GM18526 (cell line): ENCODE measurements around the gene TRIM29.

Experiments used
- POLR2A ChIP-seq: IDR thresholded peaks from 3 replicates; pipeline ENCODE4 v1.6.1; 2011; ENCODE audit not compliant: insufficient read length; ENCODE audit errors: extremely low read depth

Gene TRIM29

DNA sequence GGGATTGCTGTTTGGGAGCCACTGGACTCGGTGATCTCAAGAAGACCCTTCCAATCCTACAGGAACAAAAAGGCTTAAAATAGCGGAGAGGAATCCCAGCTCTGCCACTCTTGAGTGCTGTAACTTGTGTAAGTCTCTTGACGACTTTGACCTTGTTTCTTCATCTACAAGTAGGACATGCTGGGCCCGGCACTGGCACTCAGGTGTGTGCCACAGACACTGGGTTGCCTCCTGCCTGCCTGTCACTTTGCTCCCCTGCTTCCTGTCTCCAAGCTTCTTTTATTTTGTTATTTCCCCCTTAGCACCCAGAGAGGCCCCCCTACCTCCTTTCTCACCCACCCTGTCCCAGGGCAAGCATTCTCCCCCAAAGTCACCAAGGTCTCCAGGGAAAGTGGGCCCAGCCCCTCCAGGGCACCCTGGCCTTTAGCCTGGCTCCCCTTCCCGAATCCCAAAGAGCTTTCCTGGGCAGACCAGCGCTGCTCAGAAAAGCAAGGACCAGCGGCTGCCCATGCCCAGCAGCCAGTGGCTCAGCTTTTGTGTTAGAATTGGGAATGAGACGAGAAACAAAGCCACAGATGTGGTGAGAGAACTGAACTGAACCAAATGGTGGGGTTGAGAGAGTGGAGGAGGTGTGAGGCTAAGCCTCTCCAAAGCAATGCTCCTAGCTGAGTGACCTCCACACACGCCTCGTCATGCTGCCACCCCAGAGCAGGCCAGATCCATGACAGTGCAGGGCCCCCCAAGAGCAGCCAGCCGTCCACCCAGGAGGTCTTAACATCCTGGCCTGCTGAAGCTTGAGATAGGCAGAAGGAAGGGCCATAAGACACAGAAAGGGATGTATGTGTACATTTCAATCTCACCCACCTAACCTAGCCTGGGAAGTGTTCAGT is 4.5 kb downstream of the TRIM29 start:
- TF ChIP-seq POLR2A = no peak

DNA sequence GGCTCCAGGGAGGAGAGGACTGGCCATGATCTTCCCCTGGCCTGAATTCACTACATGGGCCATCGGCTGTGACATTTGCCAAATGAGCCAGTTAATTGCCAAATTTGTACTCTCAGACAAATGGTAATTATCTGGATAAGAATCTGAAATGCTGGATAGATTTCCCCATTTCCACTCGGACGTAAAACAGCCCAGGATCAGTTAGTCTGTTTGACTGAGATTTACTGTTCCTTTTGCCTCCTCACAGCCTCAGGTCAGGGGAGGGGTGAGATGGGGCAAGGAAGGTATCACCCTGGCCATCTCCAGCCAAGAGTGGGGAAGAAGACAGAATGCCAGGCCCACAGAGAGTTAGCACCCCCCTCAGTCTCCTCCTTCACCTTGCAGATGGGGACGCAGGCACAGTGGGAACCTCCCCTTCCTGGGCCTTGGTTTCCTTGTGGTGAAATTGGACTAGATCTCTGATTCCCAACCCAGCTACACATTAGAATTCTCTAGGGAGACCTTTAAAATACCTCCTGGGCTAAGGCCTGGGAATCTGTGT is 5.2 kb downstream of the TRIM29 start:
- no peak for TF ChIP-seq POLR2A

DNA sequence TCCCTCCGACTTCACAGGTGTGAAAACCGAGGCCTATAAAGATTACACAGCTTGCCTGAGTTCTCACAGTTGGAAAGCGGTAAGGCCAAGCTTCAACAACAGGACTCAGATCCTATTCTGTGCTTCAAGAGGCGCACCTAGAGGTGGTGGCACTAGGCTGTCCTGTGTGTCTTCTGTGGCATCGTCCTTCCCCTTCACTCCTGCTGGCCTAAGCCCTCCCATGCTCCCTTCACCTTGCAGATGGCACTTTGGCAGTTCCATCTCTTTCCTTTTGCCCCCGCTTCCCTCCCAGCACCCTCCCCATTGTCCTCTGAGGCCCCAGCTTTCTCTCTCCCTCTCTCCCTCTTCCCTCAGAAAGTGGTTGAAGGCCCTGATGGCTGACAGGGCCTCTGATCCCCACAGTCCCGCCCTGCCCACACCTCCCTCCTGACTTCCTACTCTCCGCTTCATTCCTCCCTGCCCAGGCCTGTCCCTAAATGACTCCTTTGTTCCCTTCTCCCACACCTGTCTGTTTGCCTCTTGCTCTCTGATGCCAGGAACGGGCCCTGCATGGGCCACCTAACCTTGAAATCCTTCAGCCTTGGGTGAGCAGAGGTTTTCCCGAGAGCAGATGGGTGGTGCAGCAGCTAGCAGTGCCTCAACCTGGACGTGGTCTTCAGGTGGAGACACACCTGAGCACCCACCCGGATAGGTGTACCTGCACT is 5.8 kb downstream of the TRIM29 start:
- no peak for TF ChIP-seq POLR2A

DNA sequence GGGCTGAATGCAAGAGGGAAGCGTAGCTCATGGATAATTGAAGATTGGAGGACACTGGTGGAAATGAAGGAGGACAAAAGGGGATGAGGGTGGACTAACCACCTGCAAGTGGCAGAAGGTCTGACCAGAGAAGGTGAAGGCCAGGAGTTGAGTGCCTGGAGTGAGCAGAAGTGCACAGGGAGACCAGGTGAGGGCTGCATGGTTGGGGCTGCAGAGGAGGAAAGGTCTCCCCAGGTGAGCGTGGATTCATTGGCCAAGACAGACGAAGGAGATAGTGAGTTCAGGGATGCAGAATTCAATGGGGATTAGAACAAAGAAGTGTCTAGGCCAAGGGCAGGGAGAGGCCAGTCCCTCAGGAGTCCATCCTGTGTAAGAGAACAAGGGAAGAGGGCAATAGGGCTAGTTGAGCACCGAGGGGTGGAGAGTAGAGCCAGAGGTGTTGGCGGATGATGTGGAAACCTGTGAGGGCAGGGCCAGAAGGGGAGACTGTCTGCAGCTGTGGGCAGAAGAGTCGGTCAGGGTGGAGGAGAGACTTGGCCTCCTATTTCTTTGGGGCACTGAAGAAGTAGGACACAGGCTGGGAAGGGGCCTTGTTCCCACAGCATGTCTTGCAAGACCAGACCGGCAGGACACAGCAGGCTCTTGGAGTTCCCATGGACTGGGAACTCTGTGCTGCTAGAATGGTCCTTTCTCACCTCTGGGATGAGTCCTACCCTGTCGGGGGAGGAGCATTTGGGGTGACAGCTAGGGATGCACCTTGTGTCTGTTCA is 6.7 kb downstream of the TRIM29 start:
- TF ChIP-seq POLR2A = no peak

DNA sequence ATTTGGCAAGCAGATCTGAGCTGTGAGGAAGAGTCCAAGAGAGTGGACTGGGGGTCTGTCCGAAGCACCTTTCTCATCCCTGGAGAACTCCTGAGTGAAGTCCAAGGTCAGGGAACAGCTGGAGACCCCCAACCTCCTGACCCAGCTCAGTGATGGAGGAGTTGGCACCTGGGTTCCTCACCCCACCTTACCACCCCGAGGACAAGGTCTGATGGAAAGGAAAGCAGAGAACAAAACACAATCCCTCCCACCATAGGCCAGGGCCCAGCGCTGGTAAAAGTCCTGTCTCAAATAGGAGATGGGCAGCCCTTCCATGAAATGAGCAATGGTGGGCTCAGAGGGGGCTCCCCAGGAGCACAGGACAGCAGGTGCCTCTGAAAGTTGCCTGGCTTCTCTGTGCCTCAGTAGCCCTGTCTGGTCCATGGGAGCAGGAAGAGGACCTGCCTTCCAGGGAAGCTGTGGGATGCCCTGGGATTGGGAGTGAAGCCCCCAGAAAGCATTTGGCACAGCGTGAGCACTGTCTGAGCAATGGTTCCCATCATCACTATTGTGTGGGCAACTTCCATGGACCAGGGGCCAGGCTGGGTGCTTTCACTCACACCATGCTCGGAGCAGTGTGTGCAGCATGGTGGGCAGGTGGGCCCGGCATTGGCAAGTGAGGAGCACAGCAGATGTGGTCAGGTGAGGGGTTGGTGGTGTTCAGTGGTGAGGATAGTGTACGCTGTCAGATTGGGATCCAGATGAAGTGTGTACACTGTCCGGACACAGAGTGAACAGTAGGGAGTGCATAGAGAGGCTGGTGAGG is 7.5 kb downstream of the TRIM29 start:
- no peak for TF ChIP-seq POLR2A

DNA sequence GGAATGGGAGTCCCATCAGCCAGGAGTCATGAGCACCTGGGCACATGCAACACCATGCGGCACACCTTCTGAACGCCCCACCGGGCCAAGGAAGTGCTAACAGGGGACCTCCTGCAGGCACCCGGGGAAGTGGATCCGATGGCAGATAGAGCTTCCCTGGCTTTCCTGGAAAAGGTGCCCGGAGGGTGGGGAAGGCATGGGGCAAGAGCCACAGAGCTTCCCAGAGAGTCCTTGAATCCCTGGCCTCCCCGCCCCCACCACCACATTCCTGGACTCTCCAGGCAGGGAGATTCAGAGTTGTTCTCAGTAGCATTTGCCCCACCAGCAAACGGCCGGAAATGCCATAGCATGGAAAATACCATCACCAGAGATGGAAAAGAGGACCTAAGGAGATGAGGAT is 8.3 kb downstream of the TRIM29 start:
- TF ChIP-seq POLR2A = no peak

DNA sequence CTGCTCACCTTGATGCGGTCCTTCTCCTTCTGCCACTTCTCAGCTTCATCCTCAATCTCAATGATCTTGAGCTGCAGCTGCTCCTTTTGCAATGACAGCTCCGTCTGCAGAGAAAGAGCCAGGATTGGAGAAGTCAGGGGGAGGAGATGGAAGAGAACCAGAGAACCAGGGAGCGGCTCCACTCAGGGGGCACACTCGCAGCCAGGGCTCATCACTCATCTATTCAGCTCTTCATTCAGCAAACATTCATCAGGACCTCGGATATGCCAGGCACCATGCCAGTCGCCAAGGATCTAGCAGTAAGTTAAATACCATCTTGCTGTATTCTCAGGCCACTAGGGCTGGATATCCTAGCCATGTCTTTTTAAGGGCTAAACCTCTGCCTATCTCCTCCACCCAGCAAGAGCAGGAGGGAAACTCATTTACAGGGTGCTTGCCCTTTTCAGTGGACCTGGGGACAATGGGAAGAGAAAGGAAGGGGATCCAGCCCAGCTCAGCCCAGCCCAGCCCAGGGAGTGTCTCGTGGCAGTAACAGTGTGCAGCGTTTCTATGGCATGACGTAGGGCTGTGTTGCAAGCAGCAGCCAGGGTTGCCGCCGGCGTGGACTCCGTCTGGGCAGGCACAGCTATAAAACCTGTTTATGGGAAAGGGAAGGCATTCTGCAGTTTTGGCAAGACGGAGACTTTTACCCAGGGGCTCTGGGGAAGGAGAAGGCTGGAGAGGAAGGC is 9.4 kb downstream of the TRIM29 start:
- TF ChIP-seq POLR2A = no peak

DNA sequence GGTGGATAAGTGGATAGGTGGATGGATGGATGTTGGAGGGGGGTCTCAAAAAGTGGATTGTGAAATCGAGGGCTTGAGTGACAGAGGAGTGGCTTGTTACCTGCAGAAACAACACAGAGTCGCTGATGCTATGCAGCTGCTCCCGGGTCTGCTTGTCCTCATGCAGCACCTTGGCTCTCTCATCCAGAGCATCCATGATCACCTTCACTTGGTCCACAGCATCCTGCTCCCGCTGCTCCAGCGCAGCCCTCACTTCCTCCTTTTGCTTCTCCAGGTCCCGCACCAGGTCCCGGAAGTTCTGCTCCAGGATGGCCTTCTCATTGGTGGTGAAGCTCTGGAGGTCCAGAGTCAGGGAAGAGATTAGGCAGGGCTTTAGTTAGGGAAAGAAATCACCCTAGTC is 10.7 kb downstream of the TRIM29 start:
- TF ChIP-seq POLR2A = no peak

DNA sequence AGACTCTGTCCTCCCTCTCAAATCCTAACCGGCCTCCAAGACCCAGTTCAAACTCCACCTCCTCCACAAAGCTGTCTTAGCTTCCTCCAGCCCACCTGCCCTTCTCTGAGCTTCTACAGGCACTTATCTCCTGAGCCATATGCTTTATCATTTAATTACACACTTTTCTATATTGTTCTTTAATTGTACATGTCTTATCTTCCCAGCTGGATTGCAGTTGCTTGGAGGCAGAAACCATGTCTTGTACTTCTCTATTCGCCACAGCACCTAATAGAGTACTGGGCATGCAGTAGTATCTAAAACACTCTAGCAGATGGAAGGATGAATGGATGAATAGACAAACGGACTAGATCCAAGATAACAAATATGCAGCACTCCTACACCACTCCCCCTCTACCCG is 11.3 kb downstream of the TRIM29 start:
- no peak for TF ChIP-seq POLR2A

DNA sequence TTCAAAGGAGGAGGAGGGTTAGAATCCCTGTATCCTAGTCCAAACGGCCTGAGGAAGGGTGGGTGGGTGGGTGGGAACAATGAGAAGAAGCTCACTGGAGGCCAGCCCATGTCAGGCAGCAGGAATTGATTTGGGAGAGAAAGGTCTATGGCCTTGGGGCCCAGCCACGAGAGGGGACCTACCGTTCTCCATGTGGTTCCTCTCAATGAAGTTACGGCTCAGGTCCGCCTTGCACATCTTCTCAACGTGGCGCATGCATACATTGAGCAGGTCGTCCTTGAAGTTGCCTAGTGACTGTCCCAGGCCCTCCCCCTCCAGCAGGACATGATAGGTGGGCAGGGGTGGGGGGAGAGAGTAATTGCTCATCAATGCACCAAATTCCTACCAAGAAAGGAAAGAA is 12.4 kb downstream of the TRIM29 start:
- TF ChIP-seq POLR2A = no peak

DNA sequence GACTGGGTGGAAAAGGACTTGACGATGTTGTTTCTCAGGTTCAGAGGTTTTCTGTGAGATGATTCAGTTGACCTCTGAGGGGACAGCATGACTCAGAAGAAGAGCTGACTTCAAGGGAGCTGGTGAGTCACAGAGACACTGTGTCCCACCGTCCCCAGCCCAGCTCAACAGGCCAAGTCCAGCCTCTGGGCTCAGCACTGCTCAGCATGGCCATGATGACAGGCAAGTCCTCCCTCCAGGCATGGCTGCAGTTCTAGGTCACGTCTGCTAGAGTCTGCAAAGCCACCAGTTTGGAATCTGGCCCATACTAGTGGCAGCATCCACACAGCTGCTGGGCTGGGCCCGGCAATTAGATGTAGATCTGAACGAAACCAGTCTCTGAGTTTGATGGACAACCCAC is 12.9 kb downstream of the TRIM29 start:
- TF ChIP-seq POLR2A = no peak

DNA sequence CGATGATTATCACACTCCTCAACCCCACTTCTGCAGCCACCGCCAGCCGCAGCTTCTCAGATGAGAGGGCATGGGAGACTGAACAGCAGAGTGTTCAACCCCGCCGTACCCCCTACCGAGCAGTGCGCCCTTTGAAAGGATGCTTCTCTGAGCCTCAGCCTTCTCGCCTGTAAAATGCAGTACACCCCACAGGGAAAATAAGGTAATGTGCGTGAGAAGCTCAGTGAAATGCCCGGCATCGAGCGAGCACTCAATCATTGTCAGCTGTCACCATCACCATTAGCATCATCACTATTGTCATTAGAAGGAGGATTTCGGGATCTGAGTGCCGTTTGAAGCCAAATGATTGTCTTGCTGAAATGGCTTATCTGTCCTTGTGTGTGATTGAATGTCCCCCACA is 13.6 kb downstream of the TRIM29 start:
- TF ChIP-seq POLR2A = no peak

DNA sequence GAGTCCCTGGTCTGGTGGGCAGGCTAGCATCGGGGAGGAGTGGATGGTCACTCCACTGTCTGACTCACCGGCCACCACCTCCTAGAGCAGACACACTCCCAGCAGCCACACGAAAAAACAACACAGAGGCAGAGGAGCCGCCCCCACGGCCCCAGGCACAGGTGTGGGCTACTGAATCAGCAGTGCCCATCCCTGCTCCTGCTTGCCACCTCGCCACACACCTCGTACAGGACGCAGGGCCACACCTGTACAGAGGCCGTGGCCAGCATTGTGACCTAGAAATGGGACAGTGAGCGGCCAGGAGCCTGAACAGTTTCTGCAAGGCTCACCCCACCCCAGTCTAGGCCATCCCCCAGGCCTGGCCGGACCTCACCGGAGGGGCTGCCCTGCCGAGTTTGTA is 14.0 kb downstream of the TRIM29 start:
- no peak for TF ChIP-seq POLR2A

DNA sequence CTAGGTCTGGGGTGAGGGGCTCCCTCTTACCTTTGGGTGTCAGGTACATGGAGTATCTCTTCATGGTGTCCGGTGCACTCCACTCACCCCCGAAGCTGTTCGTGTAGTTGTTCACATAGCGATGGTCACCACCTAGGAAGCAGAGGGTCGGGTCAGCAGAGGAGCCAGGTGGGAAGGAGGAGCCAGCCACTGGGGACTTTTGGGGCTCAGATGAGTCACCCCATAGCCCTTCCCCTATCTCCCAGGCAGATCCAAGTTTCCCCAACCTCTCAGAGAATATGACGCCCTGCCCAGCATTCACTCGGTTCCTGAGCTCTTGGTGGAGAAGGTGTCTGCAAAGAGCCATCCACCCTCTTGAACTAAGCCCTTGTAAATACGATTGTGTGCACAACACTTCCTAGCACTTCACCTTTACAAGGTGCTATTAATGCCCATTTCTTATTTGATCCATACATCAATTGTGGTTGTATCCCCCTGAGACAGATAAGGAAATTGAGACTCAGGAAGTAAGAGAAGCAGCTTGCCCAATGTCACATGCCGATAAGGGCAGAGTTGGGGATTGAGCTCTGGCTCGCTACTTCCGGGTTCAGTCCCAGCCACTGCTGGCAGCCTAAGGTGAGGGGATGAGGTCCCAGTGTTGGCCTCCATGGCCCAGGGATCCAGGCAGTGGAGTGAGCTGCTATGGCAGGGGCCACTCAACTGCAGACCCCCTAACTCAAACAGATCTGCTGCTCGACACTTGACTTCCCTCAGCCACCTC is 14.8 kb downstream of the TRIM29 start:
- TF ChIP-seq POLR2A = no peak
